ENCODE results near the gene HOOK1. TPM values are rescaled to one million over a fixed set of nuclear protein-coding genes. Genes with fewer than 3 reads are reported as not detected.
A peak's percentile ranks its signal among the peaks of the same experiment; 100 is the strongest.
"Not testable (repeated sequence)": the region's sequence is repeated elsewhere in the genome, so short reads cannot be mapped to it uniquely, and the experiment has no call there.

The HOOK1 gene
- total RNA-seq, 1 donor from 2014 or later = 4.2 TPM

DNA sequence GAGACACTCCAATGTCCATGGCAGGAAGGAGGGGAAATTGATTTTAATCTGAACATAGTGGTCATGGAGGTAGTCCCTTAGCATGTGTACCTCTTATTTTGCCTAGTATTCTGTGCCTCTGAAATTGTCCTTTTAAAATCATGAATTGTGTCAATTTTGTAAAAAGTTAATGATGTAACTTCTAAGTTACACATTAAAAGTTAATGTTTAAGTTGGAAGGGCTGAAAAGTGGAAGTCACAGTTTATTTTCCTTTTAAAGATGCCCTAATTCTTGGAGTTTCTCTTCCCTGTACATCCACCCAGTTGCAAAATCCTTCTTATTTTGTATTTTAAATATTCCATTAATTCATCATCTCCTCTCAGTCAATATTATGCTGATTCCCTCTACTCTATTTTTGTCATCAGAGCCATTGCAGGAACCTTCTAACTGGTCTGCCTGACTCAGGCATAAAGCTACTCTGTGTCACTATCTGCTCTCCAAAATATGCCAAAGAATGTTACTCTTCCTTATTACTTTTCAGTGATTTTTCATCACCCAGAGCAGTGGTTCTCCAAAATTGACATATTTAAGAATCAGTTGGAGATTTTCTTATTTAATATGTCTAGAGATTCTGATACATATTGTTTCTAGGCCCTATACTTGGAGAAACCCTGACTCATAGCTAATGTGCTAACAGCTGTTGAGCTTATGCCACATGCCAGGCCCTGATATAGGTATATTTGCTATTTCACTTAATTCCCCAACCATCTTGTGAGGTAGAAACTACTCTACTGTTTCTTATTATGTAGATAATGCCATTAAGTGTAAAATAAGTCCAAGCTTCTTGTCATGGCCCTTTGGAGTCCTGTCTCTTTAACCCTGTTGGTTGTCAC, 5.1 kb downstream of the HOOK1 start:
- H3K4me3 ChIP-seq (ENCODE audit: low read depth, low read length) = peak overlapping the region; percentile 5
- peak; percentile 46 for DNase-seq (ENCODE audit: low read depth)
- TF ChIP-seq, protein P1, sequence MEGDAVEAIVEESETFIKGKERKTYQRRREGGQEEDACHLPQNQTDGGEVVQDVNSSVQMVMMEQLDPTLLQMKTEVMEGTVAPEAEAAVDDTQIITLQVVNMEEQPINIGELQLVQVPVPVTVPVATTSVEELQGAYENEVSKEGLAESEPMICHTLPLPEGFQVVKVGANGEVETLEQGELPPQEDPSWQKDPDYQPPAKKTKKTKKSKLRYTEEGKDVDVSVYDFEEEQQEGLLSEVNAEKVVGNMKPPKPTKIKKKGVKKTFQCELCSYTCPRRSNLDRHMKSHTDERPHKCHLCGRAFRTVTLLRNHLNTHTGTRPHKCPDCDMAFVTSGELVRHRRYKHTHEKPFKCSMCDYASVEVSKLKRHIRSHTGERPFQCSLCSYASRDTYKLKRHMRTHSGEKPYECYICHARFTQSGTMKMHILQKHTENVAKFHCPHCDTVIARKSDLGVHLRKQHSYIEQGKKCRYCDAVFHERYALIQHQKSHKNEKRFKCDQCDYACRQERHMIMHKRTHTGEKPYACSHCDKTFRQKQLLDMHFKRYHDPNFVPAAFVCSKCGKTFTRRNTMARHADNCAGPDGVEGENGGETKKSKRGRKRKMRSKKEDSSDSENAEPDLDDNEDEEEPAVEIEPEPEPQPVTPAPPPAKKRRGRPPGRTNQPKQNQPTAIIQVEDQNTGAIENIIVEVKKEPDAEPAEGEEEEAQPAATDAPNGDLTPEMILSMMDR (conservative IDR thresholded peaks at IDR 0.05; ENCODE audit: low read depth, low read length) = no peak

- no peak overlapping the region for H3K4me3 ChIP-seq (ENCODE audit: low read depth, low read length)
- TF ChIP-seq, protein P1 (conservative IDR thresholded peaks at IDR 0.05; ENCODE audit: low read depth, low read length) = no peak
- peak; percentile 69 for DNase-seq (ENCODE audit: low read depth)
These were observed 12.4 kb downstream of the HOOK1 start for GRCh38 chr1:59827055-59827643.

DNA sequence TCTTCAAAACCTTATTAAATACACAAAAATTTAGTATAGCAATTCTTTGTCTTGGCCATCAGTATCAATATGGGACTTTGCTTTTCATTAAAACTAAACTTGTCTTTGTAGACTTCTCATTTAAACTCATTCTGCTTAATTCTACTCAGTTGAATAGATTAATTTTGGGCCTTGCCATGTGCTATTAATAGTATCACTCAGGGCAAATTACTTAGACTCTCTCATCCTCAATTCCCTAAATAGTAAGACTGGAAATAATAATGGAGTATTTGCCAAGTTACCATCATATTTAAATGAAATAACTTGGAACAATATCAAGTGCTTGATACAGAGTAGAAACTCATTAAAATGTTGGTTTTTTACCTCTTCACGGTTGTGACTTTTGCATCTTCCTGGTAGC, 13.4 kb downstream of the HOOK1 start:
- no peak overlapping the region for H3K4me3 ChIP-seq (ENCODE audit: low read depth, low read length)
- TF ChIP-seq, protein P1 (conservative IDR thresholded peaks at IDR 0.05; ENCODE audit: low read depth, low read length) = no peak

GRCh38 chr1:59831529-59831928, 16.8 kb downstream of the HOOK1 start:
- TF ChIP-seq, protein P1 (conservative IDR thresholded peaks at IDR 0.05; ENCODE audit: low read depth, low read length) = no peak
- DNase-seq (ENCODE audit: low read depth) = no peak

More for the DNA sequence above, 13.4 kb downstream of the HOOK1 start:
- no peak for DNase-seq (ENCODE audit: low read depth)

GRCh38 chr1:59833022-59833421, 18.3 kb downstream of the HOOK1 start:
- TF ChIP-seq, protein P1 (conservative IDR thresholded peaks at IDR 0.05; ENCODE audit: low read depth, low read length) = no peak
- DNase-seq (ENCODE audit: low read depth) = no peak
- H3K4me3 ChIP-seq (ENCODE audit: low read depth, low read length) = no peak overlapping the region

More at GRCh38 chr1:59831529-59831928, 16.8 kb downstream of the HOOK1 start:
- no peak overlapping the region for H3K4me3 ChIP-seq (ENCODE audit: low read depth, low read length)

DNA sequence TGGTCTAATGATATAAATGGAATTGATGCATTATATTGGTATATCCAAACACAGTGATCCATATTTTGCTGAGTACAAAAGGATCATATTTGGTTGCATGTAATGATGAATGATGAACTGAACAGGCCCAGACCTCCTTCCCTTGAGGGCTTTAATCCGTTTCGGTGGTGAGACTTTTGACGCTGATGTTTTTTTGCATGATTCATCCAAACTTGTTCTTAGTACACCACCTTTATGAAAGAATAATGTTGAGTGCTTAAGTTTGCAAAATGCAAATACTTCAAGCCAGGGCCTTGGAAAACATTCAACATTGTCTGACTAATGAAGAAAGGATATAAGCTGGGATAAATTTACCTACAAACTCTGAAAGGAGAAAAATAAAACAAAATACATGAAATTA, 19.2 kb downstream of the HOOK1 start:
- TF ChIP-seq, protein P1 (conservative IDR thresholded peaks at IDR 0.05; ENCODE audit: low read depth, low read length) = no peak
- H3K4me3 ChIP-seq (ENCODE audit: low read depth, low read length) = no peak overlapping the region
- no peak for DNase-seq (ENCODE audit: low read depth)

DNA sequence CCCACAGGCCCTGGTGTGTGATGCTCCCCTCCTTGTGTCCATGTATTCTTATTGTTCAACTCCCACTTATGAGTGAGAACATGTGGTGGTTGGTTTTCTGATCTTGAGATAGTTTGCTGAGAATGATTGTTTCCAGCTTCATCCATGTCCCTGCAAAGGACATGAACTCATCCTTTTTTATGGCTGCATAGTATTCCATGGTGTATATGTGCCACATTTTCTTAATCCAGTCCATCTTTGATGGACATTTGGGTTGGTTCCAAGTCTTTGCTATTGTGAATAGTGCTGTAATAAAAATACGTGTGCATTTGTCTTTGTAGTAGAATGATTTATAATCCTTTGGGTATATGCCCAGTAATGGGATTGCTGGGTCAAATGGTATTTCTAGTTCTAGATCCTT, 23.1 kb downstream of the HOOK1 start:
- H3K4me3 ChIP-seq (ENCODE audit: low read depth, low read length); DNase-seq (ENCODE audit: low read depth): not testable (repeated sequence)

Measured in epithelial cell of proximal tubule (primary cell).